NCI-H2171 (cell line): ENCODE results near the gene KRTAP8-1.

Experiments
- DNase-seq: peaks from one replicate; lab custom pipeline; 2025; lab: John Stamatoyannopoulos, UW

KRTAP8-1 gene, protein sequence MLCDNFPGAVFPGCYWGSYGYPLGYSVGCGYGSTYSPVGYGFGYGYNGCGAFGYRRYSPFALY

DNA sequence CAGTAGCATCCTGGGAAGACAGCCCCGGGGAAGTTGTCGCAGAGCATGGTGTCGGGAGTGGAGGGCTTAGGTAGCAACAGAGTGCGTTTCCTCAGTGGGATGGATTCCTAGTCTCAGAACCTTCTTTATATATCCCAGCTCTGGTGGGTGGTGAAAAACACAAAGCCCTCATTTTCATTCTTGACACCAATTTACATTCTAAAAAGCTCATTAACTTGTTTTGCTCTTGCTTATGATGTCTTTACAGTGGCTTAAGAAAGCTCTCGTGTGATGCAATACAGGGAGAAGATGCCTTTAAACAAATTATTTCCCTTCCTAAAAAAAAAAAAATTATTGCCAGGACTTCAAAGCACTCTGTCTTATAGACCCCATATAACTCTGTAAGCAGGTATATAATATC is at the start of gene KRTAP8-1:
Gene KRTAP8-1, minus strand, starts transcription at position 101 of the 400 bp plus-strand sequence. Its CDS starts 54 bp downstream, at position 47.
- DNase-seq, result no peak

DNA sequence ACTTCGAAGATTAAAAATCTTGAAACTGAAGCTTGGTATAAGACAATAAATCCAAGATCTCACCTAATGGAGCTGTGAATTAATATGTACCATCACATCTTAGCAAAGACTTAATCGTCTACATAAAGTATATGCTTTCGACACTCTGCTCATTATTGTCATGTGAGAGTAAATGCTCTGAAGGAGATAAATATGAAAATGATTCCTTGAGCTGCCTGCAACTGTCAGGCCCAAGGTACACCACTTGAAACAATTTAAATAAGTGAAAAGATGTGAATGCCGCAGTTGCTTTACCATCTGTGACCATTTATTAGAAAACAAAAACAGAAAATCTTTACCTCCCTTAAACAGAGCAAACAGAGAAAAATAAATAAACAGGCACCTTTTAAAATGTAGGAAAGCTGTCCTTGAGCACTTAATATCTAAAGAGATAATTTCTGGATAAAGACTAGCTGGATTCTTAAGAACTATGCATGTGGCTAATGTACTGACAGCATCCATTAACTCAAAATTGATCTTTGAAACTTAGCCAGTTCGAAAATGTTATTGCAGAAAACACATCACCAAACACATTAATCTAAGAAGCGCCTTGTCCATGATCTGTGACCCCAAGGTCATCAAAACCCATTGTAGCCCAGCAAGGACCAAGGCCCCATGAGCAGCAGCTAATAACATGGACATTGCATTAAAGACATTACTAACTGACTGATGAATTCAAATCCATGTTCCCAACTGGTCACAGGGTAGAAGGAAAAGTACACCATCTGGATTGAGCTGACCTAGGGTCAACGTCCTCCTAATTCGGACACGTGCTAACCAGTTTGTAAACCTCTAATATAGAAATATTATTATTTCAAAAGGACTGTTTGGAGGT is 34.8 kb upstream of the KRTAP8-1 start:
- DNase-seq, result no peak

DNA sequence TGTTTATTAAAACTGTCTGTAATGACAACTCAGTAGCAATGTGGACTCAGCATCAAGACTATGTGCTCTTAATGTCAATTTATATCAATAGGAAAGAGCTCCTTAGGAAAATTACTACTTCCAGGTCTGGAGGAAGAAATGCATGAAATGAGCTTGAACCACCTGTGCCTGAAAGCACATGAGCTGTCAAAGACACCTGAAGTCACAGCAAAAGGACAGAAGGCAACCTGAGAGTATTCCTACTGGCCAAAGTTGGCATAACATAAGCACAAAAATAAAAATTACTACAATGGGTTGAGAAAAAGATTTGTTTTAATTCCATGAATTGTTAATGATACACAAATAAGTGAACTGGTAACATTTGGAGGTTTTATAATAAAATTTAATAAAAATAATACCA is 29.9 kb upstream of the KRTAP8-1 start:
- no peak for DNase-seq

DNA sequence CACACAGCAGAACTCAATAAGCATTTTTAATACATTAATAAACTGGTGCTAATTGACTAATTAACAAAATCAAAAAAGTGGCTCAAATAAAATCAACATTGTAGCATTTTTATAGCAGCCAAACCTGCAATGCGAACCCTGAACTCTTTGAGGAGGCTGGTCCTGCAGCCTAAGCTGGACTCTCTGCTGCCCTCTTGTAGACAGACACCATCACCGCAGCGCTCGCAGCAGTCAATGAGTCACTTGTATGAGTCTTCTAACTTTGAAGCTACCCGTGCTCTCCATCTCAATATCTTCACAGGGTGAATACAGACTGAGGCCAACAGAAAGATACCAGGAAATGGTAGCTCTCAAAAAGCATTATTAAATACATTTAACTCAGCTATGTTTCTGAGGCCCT is 26.2 kb upstream of the KRTAP8-1 start:
- DNase-seq, result peak; percentile 2

DNA sequence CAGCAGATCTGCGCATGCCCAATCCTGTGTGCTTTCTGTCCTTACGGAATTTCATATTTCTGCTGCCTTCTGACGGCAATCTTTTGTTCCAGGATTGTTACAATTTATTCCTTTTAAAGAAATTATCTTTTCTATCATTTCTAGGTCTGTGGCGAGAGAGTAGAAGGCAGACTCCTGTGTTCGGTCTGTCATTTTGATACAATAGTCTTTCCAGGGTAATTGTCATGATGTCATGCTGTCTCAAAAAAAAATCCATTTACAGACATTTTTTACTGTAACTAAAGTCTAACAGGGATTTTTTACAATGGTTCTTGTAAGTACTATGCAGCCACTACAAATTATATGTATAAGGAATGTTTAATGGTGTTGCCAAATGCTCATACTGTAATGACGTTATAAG is 25.5 kb upstream of the KRTAP8-1 start:
- no peak for DNase-seq

DNA sequence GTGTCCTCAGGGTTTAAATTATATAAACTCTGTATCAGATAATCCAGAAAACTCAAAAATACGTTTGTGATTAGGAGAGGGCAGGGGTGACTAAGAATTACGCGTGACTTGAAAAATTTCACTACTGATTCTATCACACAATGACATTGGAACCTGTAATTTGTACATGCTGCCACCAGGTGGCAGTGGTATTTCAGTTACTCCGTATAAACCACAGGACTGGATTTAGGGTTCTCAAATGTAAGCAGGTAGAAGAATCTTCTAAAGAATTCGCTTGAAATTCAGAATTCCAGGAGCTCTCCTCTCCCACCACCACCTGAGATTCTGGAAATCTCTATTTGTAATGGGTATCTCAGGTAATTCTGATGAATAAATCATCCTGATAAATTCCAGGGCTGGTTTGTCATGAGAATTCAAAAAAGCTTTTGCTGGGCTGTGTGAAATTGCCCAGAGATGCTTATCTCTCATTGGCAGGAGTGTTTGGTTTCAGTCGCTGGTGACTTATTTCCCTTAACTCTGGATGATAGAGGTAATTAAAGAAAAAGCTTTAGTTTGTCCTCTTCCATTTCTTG is 18.2 kb upstream of the KRTAP8-1 start:
- no peak for DNase-seq

DNA sequence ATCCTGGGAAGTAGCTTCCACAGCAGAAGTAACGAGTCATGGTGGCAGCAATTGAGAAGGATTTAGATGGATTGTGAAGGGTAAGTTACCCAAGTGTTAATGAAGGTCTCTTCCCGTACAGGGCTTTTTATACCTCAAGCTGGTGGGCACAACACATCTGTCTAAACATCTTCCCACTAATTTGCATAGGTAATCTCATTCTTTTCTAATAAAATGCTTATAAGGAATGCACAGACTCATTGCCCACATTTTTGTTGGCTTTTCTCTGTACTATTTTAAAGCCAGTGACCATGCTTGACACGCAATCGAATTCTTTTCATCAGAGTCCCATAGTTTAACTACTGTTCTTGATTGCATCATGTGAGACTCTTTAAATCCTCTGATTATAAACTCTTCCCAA is 16.6 kb upstream of the KRTAP8-1 start, which contains the start of gene KRTAP7-1:
Gene KRTAP7-1, minus strand, starts transcription at position 101 of the 400 bp plus-strand sequence. Its CDS starts 61 bp downstream, at position 40.
- DNase-seq, result no peak

DNA sequence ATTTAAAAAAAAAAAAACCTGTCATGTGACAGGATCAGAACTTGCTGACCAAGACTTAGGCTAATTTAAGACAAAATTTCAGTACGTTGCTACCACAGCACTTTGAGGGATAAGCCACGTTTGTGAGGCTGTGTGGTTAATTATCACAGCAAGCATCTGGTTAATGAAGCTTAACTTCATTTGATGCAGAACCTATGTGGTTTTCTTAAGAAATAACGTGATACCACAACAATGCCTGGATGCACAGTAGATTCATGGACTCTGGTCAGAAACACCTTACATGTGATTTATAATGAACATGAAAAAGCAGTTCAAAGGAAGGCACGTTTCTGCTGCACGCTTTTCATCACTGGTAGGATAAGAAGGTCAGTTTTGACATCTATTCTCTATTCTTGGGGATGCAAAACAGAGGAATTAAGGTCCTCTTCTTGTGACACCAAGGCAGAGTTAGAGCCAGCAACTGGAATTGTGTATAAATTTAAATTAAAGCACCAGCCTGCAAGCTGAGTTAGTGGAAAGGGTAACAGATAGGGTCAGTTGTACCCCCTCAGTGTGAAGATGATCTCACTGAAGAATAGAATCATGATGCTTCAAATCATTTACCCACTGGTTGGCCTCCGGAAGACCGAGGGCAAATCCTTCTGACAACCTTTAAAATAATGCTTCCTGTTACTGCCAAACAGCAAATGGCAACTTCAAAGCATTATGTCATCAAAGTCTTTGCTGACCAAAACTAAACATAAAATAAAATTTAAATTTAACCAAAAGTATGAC is 6.0 kb upstream of the KRTAP8-1 start:
- no peak for DNase-seq

DNA sequence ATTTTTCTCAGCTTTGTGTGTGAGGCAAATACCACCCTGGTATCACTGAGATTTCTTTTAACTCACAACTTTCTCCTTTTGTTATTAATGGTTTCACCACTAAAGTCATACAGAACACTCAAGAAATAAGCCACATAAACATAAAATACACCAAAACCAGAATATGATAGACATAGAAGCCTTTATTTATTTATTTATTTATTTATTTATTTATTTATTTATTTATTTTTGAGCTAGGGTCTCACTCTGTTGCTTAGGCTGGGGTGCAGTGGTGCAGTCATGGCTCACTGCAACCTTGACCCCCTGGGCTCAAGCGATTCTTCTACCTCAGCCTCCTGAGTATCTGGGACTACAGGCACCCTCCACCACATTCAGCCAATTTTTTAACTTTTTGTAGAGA is 12.5 kb downstream of the KRTAP8-1 start:
- DNase-seq, result no peak

DNA sequence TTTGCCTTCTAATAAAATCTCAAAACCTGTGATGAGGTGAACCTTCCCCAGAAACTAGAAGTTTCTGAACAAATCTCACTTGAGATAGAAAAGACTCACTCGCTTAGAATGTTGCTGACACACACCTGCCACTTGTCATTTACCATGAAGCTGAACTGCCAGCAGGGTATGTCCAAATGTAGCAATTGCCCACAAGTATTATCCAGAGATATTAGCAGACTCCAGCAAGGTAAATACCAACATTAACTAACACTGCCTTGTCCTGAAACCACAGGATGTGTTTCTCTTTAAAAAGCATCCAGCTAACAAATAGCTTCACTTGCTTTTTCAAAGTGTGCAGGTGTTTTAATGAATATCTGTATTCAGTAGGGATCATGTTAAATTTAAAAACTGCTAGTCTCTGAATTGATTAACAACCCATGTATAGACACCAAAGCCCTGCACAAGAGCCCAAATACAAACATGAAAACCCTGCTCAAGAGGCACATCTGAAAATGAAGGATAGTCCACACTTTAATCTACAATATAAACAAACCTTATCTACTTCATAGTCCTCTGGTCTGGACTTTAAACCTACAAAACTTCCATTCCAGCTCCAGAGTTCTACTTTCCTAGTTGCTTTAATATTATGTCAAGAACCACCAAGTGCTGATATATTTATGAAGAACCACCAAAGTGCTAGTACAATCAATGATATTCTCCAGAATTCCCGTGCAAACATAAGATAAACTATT is 19.3 kb downstream of the KRTAP8-1 start:
- DNase-seq, result no peak

DNA sequence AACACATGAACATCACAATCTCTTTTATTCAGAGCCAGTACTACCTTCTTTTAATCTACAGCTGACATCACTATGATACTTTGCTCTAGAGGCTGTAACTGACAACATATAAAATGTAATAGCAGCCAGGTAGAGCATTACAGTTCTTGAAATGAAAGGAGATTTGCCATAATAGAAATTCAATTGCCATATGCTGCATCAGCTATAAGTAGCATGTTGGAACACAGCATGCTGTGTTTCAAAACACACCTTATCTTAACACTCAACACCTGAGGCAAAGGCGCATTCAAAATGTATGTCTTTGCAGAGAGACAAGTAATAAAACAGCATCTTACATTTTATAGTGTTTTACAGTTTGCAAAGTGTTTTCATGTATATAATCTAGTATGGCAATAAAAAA is 33.8 kb downstream of the KRTAP8-1 start:
- no peak for DNase-seq

DNA sequence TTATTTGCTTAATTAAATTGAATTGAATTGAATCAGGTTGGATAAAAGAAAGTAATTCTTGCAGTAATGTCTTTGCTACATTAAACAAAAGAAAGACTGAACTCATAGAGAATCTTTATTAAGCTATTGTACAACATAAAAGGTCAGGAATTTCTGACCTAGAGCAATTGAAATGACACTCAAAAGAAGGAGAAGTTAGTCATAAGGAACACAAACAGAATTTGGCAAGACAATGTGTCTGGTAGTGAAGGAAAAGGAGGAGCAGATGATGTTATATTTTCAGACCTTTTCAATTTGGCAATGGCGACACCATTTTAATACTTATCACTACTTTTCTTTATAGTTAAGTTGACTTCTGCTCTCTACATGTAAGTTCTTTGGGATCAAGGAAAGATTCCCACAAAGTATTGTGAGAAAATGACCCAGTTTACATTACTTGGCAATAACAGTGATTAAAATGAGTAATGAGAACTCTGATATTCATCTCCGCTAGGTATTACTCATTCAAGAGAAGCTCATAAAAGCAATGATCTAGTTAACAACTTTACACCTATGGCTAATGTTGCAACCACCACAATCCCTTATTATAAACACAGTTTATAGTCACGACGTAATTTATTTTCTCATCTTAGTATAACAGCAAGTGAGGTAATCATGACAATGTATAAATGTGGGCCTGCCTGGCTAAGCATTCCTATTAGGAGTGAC is 43.2 kb downstream of the KRTAP8-1 start:
- DNase-seq, result no peak
